COR-L47 (cell line): ENCODE results near the gene CFAP46.
"Not testable (repeated sequence)": the region's sequence is repeated elsewhere in the genome, so short reads cannot be mapped to it uniquely, and the experiment has no call there.

Experiments
- DNase-seq: peaks from one replicate; lab custom pipeline; 2025; lab: John Stamatoyannopoulos, UW

The CFAP46 gene

GRCh38 chr10:132912713-132913558 is 29.4 kb downstream of the CFAP46 start:
- no peak for DNase-seq

- no peak for DNase-seq
Observed at GRCh38 chr10:132912225-132912712, 30.1 kb downstream of the CFAP46 start.

DNA sequence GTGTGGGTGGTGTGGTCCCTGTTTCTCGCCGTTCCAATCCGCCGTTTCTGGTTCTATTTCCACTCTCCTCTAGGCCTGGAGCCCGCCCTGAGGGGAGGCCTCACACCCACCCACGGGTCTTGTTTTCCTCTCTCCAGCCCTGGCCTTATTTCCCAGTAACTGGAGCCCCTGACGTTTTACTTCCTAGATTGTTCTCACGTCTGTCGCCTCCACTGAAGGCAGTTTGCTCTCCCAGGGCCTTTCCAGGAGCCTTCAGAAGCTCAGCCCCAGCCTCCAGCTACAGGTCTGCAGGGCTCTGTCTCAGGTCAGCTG is 30.6 kb downstream of the CFAP46 start:
- no peak for DNase-seq

DNA sequence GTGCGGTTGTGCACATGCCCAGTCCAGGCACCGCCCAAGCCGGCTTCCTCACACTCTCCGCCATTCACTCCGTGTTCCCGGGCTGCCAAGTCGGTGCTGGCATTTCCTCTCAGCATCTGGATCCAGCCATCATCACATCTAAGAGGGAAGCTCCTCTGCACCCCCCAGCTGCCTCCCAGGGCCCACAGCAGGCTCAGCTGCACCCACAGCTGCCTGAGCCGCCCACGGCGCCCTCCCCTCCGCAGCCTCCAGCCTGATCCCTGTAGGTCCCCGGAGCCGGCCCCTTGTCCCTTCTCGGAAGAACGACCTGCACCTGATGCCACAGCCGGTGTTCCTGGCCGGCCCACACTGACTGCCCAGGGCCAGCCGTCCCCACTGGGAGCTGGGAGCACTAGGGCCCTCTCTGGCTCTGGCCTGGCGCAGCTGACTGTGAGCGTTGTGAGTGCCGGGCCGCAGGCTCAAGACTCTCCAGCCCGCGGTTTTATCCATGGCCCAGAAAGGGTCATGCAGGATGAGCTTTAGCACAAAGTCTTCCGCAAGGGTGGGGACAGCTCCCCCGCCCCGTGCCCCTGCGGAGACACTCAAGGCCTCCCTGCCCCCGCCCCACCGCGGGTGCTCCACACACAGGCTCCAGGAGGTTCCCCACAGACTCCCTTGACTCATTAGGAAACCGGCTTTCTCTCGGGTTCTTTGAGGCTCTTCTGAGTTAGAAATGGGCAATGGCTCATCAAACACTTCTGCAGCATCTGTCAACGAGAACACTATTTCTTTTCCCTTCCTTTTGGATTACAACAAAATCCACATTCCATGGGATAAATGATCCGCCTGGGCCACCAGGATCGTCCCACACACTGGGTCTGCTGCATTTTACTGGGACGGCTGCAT is 31.2 kb downstream of the CFAP46 start:
- DNase-seq: no peak

DNA sequence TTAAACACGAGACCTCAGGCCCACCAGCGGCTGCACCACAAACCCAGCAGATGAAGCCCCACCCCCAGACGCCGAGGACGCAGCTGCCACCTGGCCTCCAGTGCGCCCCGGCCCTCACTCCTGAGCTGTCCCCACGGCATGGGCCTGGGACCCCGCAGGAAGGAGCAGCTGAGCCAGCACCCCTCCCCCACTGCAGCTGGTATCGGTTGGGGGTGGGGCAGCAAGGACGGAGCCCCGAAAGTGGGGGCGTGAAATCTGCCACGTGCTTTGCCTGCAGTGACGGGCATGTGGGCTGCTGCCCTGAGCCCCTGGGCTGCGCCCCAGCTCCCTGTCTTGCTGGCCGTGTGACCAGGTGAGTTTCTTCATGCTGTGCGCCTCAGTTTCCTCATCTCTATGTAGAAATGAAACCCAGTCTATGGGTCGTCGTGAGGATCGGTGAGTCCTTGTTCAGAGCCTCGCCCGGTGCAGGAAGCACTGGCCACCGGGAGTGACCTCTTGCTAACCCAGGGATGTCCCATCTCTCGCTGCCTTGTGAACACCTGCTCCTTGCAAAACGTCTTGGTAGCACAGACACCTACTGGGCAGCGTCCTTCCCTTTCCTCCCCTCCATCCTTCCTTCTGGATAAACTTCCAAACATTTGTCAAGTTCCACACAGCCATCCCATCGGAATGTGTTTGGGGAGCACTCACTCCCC is 32.0 kb downstream of the CFAP46 start:
- no peak for DNase-seq

DNA sequence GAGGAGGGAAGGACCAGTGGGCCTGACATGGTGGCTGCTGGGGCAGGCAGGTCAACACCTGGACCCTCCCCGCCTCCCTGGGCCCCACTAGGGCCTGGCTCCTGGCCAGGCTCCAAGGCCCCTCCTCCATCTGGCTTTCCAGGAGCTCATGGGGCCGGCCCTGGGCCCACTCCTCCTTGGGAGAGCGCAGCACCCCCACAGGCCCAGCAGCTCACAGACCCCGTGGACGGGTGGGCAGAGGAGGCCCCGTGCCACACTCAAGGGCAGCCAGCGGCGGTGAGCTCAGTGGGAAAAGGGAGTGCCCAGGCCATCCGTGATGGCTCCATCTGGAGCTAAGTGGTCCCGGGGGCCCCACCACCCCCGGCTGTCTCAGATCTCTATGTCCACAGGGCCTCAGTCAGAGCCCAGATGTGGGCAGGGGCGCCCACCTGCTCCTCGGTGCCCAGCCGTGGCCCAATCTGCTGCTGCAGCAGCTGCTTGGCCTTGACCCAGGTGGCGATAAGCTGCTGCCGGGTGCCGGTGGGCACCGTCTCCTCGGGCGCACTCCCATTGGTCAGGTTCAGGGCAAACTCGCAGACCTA is 32.8 kb downstream of the CFAP46 start:
- no peak for DNase-seq

DNA sequence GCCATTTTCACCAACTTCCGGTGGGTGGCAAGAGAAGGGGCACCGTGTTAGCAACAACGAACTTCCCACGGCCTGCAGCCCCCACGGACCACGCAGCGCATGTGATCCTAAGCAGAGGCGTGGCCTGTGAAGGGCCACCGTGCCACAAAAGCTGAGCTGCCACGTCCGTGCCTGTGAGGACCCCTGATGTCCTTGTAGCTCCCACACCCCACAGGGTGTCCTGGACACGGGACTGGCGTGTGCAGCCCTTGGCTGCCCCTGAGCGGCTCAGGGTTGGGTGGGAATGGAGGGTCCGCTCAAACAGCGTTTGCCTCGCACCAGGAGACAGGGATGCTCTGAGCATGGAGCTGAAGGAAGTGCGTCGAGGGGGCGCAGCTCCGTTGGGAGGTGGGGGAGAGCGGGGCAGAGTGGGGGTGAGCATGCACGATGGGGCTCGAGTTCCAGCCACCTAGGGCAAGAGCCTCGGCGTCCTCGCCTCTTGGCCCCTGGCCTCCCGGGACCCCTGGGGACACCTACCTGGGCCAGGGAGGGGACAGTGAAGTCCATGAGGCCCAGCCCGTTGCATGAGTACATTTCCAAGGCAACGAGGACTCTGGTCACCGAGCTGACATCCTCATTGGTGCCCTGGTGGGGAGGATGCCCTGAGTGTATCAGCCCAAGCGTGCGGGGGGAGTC is 33.6 kb downstream of the CFAP46 start:
- DNase-seq: no peak

DNA sequence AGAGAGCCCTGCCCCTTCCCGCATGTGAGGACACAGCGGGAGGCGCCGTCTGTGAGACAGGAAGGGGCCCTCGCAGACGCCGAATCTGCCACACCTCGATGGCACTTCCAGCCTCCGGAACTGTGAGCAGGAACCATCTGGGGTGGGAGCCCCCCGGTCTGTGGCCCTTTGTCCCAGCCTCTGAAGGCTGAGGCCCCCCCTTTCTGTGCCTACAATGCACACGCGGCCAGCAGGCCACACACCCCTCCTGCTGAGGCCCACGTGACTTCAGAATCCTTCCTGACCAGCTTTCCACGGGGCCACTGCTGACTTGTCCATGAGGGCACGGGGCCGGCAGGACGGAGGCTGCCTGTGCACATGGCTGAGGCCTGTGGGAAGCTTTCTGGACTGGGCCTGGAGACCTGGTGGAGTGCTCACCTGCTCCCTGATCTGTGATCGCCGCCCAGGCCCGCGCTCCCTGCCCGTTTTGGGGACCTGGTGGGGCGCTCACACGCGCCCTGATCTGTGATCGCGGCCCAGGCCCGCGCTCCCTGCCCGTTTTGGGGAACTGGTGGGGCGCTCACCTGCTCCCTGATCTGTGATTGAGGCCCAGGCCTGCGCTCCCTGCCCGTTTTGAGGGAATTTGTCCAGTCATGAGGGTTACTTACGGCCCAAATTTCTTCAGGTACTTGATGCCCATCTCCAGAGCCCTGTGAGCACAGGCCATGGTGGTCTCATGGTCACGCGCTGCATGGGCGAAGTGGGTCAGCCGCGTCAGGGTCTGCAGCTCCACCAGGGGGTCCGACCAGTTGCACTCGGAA is 34.3 kb downstream of the CFAP46 start:
- DNase-seq: no peak

DNA sequence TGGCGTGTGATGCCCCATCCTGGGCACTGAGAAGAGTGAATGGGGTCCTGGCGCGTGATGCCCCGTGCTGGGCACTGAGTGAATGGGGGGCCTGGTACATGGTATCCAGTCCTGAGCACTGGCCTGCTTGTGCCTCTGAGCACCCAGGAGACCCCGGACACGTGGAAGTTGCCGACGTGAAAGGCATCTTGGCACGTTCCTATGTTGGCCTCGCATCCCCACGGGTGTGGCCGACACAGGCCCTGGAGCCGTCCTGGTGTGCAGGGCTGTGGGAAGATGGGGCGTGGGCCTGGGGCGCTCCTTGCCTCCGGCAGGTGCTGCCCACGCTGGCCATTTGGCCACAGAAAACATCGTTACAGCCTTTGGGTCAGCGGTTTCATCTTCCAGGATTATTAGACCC is 35.5 kb downstream of the CFAP46 start:
- no peak for DNase-seq

- no peak for DNase-seq
Observed at GRCh38 chr10:132906106-132906505, 36.3 kb downstream of the CFAP46 start.

GRCh38 chr10:132905661-132906060 is 36.7 kb downstream of the CFAP46 start:
- no peak for DNase-seq

DNA sequence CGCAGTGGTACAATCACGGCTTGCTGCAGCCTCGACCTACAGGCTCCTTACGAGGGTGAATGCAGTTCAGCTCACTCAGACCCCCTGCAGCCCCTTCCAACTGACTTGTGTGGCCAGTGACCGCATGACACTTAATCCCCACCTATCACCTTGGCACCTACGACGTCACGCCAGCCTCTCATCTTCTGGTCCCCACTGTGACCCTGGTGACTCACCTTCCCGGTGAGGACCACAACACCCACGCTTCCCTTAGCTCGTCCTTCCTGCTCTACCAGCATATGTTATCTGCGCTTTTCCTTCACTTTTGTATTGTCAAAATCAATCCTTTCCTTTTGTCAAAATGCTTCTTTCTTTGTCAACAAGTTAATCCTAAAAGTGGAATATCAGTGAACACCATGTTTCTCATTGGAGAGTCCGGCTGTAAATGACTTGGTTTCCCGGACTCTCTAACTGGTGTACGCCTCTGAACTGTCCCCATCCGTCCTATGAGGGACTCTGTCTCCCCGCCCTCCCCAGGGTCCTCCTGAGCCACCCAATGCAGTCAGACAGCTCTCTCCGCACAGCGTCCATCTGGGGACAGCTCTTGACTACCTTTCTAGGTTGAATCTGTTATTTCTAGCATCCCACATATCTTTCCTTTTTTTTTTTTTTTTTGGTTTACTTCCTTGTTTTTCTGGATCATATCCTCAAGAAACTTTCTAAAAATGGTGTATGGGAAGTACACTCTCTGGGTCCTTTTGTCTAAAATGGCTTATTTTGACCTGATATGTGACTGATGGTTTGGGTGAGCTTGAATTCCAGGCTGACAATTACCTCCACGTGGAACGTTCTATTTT is 37.3 kb downstream of the CFAP46 start:
- DNase-seq: no peak

- DNase-seq: peak; percentile 52
Observed at GRCh38 chr10:132904181-132904813, 38.1 kb downstream of the CFAP46 start.

DNA sequence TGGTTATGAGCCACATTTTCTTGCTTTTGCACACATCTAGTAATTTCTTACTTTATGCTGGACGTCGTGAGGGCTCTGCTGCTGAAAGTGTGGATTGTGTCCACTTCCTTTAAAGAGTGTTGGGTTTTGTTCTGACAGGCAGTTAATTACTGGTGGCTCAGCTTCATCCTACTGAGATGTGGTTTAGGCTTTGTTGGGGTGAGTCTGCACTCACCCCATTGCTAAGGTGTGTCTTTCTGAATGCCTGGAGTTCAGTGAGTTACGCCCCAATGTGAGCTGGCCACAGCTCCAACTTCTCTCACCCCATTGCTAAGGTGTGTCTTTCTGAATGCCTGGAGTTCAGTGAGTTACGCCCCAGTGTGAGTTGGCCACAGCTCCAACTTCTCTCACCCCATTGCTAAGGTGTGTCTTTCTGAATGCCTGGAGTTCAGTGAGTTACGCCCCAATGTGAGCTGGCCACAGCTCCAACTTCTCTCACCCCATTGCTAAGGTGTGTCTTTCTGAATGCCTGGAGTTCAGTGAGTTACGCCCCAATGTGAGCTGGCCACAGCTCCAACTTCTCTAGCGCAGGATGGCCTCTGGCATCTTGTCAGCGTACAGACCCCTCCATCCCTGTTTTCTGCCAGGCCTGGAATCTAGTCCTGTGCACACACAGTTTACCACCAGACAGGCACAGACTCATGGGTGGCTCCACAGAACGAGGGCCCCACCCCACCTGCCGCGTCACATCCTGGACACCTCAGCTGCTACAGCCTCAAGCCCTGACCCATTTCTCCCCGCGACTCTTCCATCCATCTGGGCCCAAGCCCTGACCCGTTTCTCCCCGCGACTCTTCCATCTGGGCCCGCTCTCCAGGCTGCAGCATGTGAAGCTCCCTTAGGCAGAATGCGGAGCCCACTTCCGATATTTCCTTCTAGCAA is 39.5 kb downstream of the CFAP46 start:
- DNase-seq: not testable (repeated sequence)

DNA sequence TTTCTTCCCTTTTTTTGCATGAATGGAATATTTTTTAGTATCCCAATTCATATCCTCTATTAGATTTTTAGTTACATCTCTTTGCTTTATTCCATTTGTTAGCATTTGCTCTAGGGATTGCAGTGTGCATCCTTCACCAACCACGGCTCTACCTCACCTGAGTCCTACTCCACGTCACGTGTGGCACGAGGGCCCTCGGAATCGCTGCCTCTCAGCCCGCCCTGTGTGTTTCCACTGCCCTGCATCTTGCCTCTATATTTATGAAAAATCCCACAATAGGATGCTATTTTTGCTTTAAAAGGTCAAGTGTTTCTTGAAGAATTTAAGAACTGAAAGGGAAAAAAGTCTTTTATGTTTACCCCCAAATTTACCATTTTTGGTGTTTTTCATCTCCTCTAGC is 41.0 kb downstream of the CFAP46 start:
- DNase-seq: no peak

- DNase-seq: no peak
Observed at GRCh38 chr10:132900211-132900756, 42.1 kb downstream of the CFAP46 start.

DNA sequence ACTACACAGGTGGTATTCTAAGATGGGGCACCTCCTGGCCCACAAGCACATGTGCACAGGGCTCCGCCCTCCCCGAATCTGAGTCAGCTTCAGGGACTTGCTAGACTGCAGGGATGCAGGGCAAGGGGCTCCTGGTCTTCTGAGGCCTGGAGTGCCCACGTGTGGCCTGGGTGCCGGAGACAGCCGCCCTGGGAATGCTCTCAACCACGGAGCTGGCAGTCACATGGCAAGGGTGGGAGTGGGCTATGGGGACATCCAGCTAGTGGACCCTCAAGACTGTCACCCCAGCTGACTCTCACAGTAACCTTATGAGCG is 42.7 kb downstream of the CFAP46 start:
- no peak for DNase-seq
